HepG2 (cell line): Measurements from ENCODE around the gene TYMP. TPM values are rescaled to one million over a fixed set of nuclear protein-coding genes. Genes with fewer than 3 reads are reported as not detected.
A peak's percentile ranks its signal among the peaks of the same experiment; 100 is the strongest.

Source experiments
- ARID5B ChIP-seq: IDR thresholded peaks from 2 replicates; pipeline ENCODE4 v1.4.0; 2020; ENCODE audit warnings: mild to moderate bottlenecking, missing genetic modification reagents
- CCDC6 ChIP-seq: sonication (generic); formaldehyde crosslinking; IDR thresholded peaks from 2 replicates; pipeline ENCODE4 v1.8.1; 2022; ENCODE audit warnings: mild to moderate bottlenecking, missing genetic modification reagents, moderate library complexity
- FOXA1 ChIP-seq, 2 experiments: fragments of 450-650 bp in 1 of 2; sonication (generic) in 1 of 2; formaldehyde crosslinking in 1 of 2; IDR thresholded peaks; 2 replicates each; pipeline versions ENCODE4 v1.4.0 to v1.6.1; 2016 to 2020; ENCODE audit warnings: missing genetic modification reagents in 1 of 2
- IRF2 ChIP-seq: IDR thresholded peaks from 2 replicates; pipeline ENCODE4 v1.6.1; 2018; ENCODE audit warnings: missing genetic modification reagents, missing compliant biosample characterization
- JDP2 ChIP-seq: sonication (generic); formaldehyde crosslinking; IDR thresholded peaks from 2 replicates; pipeline ENCODE4 v1.8.1; 2022; ENCODE audit warnings: missing genetic modification reagents, borderline replicate concordance
- KAT2B ChIP-seq: fragments of 150-350 bp; IDR thresholded peaks from 2 replicates; pipeline ENCODE4 v1.6.1; 2014; ENCODE audit warnings: low read depth, low read length, borderline replicate concordance
- KLF15 ChIP-seq: sonication (generic); formaldehyde crosslinking; IDR thresholded peaks from 2 replicates; pipeline ENCODE4 v1.8.1; 2023; ENCODE audit warnings: borderline replicate concordance, mild to moderate bottlenecking, inconsistent platforms, missing genetic modification reagents, mixed read lengths
- MIER3 ChIP-seq: IDR thresholded peaks from 2 replicates; pipeline ENCODE4 v1.6.1; 2016; ENCODE audit warnings: missing compliant biosample characterization, borderline replicate concordance
- MLX ChIP-seq: IDR thresholded peaks from 2 replicates; pipeline ENCODE4 v1.6.1; 2016
- PAWR ChIP-seq: sonication (generic); formaldehyde crosslinking; IDR thresholded peaks from 2 replicates; pipeline ENCODE4 v1.4.0; 2020; ENCODE audit warnings: missing genetic modification reagents, mild to moderate bottlenecking, borderline replicate concordance
- SETDB1 ChIP-seq: sonication (generic); formaldehyde crosslinking; IDR thresholded peaks from 2 replicates; pipeline ENCODE4 v1.5.1; 2020; ENCODE audit warnings: missing genetic modification reagents, mild to moderate bottlenecking, borderline replicate concordance
- TARDBP ChIP-seq: sonication (generic); formaldehyde crosslinking; IDR thresholded peaks from 2 replicates; pipeline ENCODE4 v1.8.0; 2022; ENCODE audit warnings: mild to moderate bottlenecking, missing genetic modification reagents
- TEAD2 ChIP-seq: sonication (generic); formaldehyde crosslinking; IDR thresholded peaks from 2 replicates; pipeline ENCODE4 v1.9.0; 2021; ENCODE audit warnings: missing genetic modification reagents
- THAP11 ChIP-seq: IDR thresholded peaks from 2 replicates; pipeline ENCODE4 v1.6.1; 2016; ENCODE audit warnings: missing biosample characterization, missing genetic modification reagents
- ZC3H13 ChIP-seq: sonication (generic); formaldehyde crosslinking; IDR thresholded peaks from 2 replicates; pipeline ENCODE4 v1.8.1; 2023; ENCODE audit warnings: mild to moderate bottlenecking, missing genetic modification reagents, moderate library complexity
- ZMAT5 ChIP-seq: sonication (generic); formaldehyde crosslinking; IDR thresholded peaks from 2 replicates; pipeline ENCODE4 v1.5.0; 2020; ENCODE audit warnings: mild to moderate bottlenecking, low read depth, missing genetic modification reagents, borderline replicate concordance
- ZNF282 ChIP-seq: fragments of 450-650 bp; IDR thresholded peaks from 2 replicates; pipeline ENCODE4 v1.6.1; 2018; ENCODE audit not compliant: partially characterized antibody
- ZNF33A ChIP-seq: sonication (generic); formaldehyde crosslinking; IDR thresholded peaks from 2 replicates; pipeline ENCODE4 v1.5.1; 2020; ENCODE audit warnings: missing genetic modification reagents, mild to moderate bottlenecking, moderate library complexity, borderline replicate concordance
- ZNF383 ChIP-seq: sonication (generic); formaldehyde crosslinking; IDR thresholded peaks from 2 replicates; pipeline ENCODE4 v1.4.0; 2020; ENCODE audit warnings: missing genetic modification reagents, mild to moderate bottlenecking, borderline replicate concordance
- ZNF431 ChIP-seq: sonication (generic); formaldehyde crosslinking; IDR thresholded peaks from 2 replicates; pipeline ENCODE4 v1.9.0; 2022; ENCODE audit warnings: missing genetic modification reagents, low read depth, mild to moderate bottlenecking, borderline replicate concordance
- ZNF432 ChIP-seq: sonication (generic); formaldehyde crosslinking; IDR thresholded peaks from 2 replicates; pipeline ENCODE4 v1.5.0; 2020; ENCODE audit warnings: missing genetic modification reagents, mild to moderate bottlenecking, borderline replicate concordance
- ZNF572 ChIP-seq: sonication (generic); formaldehyde crosslinking; IDR thresholded peaks from 2 replicates; pipeline ENCODE4 v1.5.1; 2020; ENCODE audit warnings: mild to moderate bottlenecking, missing genetic modification reagents
- ZNF580 ChIP-seq: IDR thresholded peaks from 2 replicates; pipeline ENCODE4 v1.6.1; 2016; ENCODE audit warnings: low read depth, borderline replicate concordance
- ZNF703 ChIP-seq: sonication (generic); formaldehyde crosslinking; IDR thresholded peaks from 2 replicates; pipeline ENCODE4 v1.5.1; 2020; ENCODE audit warnings: missing genetic modification reagents, mild to moderate bottlenecking, moderate library complexity, borderline replicate concordance
- polyA plus RNA-seq, 8 experiments: library from polyadenylated mRNA; depleted of rRNA in 3 of 8; stranded (reverse) in 7 of 8; unstranded in 1 of 8; fragments of >200 nt; fragmentation: Illumina TruSeq in 4 of 8; extraction: Trizol in 4 of 8; gene quantifications; 2 replicates each; pipeline versions ENCODE4 v1.2.1 to v1.2.3, GENCODE V29; 2011 to 2016; ENCODE audit warnings: low read depth in 4 of 8, missing spikeins in 1 of 8, mixed read lengths in 1 of 8; ENCODE audit not compliant: insufficient read depth in 1 of 8
- total RNA-seq, 5 experiments: library from RNA; depleted of rRNA; stranded (reverse); fragments of >200 nt; fragmentation: Illumina TruSeq; extraction: Trizol; gene quantifications; 2 replicates each; pipeline ENCODE4 v1.2.3, GENCODE V29; 2016; ENCODE audit warnings: low read depth in 1 of 5

The TYMP gene
- total and polyA plus RNA-seq, 2 of the 13 experiments (the other 11 are each of a cell fraction or from before 2014, with no cell fraction given): 3.9 to 4.3 TPM

- peak; percentile 60; the same call in 1 of the 2 replicates for TF ChIP-seq IRF2 (CRISPR knock-in tag)
- no peak for TF ChIP-seq FOXA1 (IDR thresholded peaks at IDR 0.05)
- peak; percentile 46; the same call in 1 of the 2 replicates for TF ChIP-seq FOXA1 (CRISPR knock-in tag; IDR thresholded peaks at IDR 0.05)
- TF ChIP-seq SETDB1: 0 out of 2 replicates have a peak, but pooled peaks have one; percentile 66
- TF ChIP-seq ZNF432 (CRISPR knock-in tag): no peak
- TF ChIP-seq ZMAT5 (CRISPR knock-in tag): no peak
- TF ChIP-seq ZNF33A (CRISPR knock-in tag): no peak
- TF ChIP-seq ZNF703: 0 out of 2 replicates have a peak, but pooled peaks have one; percentile 64
- no peak for TF ChIP-seq KAT2B
- no peak for TF ChIP-seq KLF15 (CRISPR knock-in tag)
- no peak; the same call in 1 of the 2 replicates for TF ChIP-seq MIER3 (CRISPR knock-in tag)
- peak; percentile 66; the same call in 1 of the 2 replicates for TF ChIP-seq TARDBP (CRISPR knock-in tag)
- TF ChIP-seq ZNF572 (CRISPR knock-in tag): peak; percentile 67; the same call in 1 of the 2 replicates
- peak; percentile 64; the same call in 1 of the 2 replicates for TF ChIP-seq ZNF580 (CRISPR knock-in tag)
- TF ChIP-seq ZNF282: no peak
- peak; percentile 56; the same call in 1 of the 2 replicates for TF ChIP-seq MLX (CRISPR knock-in tag)
- TF ChIP-seq ZNF383 (CRISPR knock-in tag): no peak
- TF ChIP-seq PAWR: no peak
- TF ChIP-seq THAP11: peak; percentile 74
- TF ChIP-seq ARID5B (CRISPR knock-in tag): no peak; the same call in 1 of the 2 replicates
- TF ChIP-seq ZNF431 (CRISPR knock-in tag): no peak; the same call in 1 of the 2 replicates
- peak; percentile 99 for TF ChIP-seq ZC3H13 (CRISPR knock-in tag)
- no peak for TF ChIP-seq CCDC6
- no peak for TF ChIP-seq JDP2 (CRISPR knock-in tag)
- no peak for TF ChIP-seq TEAD2
These were observed 4.5 kb downstream of the TYMP start, which contains the start of gene SCO2 (continued) for GRCh38 chr22:50525104-50525857.
